NCI-H524 treated with DMSO at 0.1 percent for 48 hours (cell line): ENCODE data around the gene FCRL5.
"Not testable (repeated sequence)": the region's sequence is repeated elsewhere in the genome, so short reads cannot be mapped to it uniquely, and the experiment has no call there.

ENCODE experiments used
- DNase-seq: peaks from one replicate; lab custom pipeline; 2025; lab: John Stamatoyannopoulos, UW

FCRL5 gene

DNA sequence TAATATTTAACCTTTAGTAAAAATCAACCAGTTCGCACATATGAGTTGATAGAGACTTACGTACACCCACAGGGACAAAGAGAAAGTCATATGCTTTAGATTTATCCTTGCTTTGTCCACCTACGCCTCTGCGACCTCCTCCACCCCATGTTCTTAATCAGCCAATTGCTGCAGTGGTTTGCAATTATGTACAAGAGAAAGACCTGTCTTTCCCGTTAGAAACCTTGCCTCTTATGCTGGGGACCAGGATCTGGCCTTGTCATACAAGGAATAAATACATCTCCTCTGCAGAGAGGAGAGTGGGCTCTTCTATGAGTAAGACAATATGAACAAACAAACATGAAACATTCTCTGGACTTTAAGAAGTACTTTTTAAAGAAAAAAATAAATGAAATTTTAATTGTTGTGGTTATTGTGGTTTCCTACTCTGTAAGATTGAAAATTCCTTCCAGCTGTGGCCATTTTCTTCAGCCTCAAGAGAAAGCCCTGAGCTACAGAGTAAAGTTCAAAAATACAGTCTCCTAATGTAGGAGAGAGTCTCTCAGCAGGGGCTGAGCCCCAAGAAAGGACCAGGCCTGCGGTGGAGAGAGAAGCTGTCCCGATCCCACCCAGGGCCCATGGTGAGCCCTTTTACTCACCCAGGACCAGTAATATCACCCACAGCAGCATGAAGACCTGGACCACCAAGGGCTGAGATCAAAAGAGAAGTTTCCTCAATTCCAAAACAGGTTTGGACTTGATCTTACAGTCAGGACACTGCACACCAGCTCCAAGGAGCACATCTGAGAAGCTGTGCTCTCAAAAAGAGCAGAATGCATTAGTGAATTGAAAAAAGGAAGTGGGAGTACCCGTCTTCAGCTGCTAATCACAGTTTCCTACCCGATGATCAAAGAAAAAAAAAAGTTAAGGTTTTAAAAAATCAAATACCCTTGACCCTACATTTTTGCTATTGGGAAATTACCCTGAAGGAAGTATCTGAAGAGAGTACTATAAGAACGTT, at the start of gene FCRL5:
FCRL5 (minus strand) TSS at position 822 of the 1,000 bp plus-strand sequence; CDS start at position 669, 153 bp downstream.
- DNase-seq: no peak

DNA sequence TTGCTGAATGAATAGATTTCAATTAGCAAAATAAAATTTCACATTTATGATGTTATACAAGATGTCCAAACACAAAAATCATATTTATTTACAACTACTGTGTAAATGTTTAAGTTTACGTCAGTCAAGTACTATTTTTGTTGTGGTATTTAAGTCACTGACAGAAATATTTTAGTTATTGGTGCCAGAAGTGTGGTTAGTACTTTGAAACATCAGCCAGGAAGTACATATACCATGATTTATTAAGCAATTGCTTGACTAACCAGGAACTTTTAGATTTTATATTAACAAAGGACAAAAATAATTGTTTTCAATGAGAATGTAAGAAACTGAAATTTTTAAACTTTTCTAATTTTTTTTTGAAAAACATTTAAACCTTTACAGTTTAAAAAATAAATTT, 47.9 kb upstream of the FCRL5 start:
- DNase-seq: no peak

DNA sequence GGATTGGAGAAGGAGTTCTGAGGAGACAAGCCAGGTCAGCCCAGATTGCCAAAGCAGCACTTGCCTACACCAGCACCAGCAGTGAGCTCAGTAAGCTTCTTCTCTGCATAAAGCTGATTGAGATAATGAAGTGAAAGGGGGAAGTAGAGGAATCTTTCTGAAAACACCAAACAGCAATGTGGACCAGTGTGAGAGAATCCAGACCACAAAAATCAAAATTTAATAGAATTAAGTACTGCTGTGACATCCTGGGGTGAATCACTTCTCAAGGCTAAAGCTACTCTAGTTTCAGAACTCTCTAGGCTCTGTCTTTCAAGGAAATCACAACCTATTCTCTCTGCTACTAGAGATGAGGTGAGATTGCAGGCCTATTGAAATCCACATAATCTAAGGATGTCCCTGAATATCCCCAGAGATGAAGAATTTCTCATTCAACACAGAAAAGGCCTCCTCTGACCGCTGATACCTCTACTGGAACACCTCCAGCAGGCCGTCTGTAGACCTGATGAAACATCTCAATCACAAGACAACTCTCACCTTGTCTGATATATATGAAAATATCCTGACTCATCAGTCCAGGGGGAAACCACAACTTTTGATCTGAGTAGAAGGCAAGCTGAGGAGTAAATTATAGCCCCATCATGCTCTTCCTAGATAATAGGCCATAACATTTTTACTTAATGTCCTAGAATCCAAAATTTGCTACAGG, 45.8 kb upstream of the FCRL5 start, which contains the start of gene FCRL4:
FCRL4 (minus strand) TSS at position 127 of the 709 bp plus-strand sequence. CDS start 141 bp downstream, outside the sequence.
- DNase-seq: no peak

DNA sequence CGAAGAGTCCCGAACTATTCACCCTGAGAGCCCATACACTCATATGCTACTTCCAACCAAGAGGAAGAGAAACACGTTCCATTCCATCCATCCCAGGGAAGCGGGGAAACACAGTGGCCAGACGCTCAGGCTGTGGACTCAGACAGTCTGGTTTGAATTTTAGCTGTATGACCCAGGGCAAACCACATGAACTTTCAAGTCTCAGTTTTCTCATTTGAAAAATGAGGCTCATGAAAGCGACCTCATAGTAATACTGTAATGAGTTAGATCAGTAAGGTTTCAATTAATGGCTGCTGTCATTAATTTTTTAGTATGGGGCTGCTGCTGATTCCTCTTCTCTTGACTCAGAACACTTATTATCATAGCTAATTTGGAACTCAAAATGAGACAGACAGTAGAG, 44.1 kb upstream of the FCRL5 start:
- DNase-seq: no peak

DNA sequence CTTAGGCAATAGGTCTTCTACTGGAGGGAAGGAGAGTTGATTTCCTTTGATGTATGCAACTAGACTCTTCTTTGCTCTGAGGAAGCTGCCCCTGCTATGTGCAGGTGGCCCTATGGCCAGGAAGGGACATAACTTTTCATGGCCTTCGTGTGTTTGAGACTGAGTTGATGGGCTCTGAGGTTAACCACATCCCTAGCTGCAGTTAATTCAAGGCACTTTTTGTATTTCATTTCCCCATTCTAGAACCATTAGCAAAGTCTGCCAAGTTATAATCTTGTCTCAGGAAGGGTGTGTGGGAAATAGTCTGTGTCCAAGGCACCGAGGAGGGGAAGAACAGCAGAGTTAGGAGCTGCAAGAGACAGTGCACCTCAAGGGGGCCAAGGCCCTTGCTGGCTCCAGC, 43.0 kb upstream of the FCRL5 start:
- no peak for DNase-seq

DNA sequence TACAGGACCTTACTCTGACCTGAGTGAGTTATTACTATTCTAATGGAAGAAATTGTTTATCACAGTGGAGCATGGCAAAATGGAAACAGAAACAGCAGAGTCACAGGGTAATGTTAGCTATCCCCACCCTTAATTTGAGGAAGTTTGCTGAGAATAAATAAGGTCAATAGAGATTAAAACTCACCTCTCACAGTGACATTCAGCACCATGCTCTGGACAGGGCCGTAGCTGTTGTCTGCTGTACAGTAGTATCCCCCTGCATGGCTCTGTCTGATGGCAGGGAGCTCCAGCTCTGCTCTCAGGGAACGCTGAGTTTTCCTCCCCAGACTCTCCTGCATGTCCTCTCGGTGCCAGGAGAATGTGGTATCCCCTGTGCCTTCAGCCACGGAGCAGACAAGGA, 33.7 kb upstream of the FCRL5 start:
- no peak for DNase-seq

DNA sequence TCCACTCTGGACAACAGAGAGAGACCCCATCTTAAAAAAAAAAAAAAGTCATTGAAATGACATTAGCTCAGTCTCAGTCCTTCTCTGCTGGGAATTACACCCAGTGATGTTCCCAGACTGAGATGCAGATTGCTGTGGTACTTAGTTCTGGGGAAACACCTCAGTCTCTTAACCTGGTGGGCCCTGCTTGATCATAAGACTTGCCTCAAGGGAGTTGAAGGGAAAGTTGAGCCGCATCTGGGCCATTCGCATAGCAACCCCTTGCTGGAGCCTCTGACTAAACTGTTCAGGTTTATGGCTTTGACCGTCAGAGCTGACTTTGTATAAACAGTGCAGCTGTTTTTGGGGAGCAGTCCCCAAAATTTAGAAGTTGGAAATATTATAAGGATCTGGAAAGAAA, 32.2 kb upstream of the FCRL5 start:
- DNase-seq: no peak

- DNase-seq: no peak
These were observed 28.5 kb upstream of the FCRL5 start for GRCh38 chr1:157580828-157581210.

DNA sequence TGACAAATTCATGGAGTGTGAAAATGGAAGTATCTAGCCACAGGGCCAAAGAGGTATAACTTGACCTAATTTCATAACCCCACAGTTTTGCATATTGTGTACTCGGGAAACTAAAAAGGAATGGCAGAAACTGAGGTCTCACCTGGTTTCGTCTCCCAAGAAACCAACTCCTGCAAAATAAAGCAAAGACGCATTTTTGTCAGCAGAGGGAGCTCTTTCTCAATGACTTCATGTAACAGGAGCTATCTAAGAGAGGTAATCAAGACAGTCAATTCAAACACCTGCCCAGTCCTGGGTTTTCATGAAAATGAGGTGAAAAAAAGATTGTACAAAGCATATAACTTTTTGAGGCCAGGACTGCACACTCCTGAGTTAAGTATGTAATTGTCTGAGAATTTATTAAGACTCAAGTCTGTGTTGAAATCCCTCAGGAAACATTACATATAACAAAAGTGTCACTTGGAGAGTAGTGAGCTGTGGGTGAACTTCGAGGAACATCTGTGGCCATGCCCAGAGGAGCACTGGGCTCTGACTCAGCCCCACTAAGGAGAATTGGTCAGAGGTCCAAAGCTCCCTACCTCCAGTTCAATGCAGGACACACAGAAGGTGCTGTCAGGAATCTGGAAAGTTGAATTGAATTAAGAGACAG, 28.0 kb upstream of the FCRL5 start:
- DNase-seq: no peak

- no peak for DNase-seq
These were observed 25.1 kb upstream of the FCRL5 start for GRCh38 chr1:157577420-157577819.

- DNase-seq: no peak
These were observed 23.4 kb upstream of the FCRL5 start for GRCh38 chr1:157575744-157576143.

DNA sequence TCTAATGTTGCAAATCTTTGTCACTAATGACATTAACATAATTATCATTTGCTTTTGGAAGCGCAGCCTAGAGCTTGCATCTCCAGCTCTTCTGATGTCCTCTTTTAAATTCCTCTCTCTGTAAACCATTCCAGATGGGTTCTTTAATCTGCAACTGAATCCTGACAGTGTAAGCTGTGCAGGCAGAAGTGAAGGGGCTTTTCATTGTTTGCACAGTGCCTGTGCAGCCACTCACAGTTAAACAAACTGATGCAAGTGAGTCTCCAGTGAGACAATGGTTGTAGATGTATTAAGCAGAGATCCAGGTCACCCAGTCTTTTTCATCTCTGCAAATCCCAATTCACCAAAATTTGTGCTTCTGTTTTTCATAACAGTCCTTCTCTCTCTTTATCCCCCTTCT, 22.5 kb upstream of the FCRL5 start:
- DNase-seq: no peak

DNA sequence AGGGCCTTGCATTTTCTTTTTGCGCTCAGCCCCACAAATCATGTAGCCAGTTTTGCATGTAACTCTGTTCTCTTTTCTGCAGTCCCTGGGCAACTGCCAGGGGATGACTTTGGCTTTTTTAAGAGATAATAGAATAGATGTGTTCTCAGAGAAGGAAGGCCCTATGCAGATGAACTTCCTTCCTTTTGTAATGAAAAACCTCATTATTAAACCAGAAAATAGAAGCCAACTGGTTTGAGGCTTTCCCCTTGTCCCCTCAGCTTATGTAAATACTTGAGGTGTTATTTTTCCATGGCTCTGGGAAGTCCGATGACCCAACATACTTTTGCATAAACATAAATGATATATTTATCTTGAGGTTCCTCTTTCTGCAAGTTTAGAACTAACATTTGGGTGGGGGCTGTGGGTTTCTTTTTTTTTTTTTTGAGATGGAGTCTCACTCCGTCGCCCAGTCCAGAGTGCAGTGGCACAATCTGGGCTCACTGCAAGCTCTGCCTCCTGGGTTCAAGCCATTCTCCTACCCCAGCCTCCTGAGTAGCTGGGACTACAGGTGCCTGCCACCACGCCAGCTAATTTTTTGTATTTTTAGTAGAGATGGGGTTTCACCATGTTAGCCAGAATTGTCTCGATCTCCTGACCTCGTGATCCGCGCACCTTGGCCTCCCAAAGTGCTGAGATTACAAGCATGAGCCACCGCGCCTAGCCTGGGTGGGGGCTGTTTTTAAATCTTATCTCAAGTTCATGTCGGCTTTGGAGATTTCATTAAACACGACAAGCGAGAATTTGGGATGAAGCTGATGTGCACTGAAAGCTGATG, 14.4 kb upstream of the FCRL5 start:
- DNase-seq: no peak

GRCh38 chr1:157562515-157562914, 10.2 kb upstream of the FCRL5 start:
- DNase-seq: no peak

DNA sequence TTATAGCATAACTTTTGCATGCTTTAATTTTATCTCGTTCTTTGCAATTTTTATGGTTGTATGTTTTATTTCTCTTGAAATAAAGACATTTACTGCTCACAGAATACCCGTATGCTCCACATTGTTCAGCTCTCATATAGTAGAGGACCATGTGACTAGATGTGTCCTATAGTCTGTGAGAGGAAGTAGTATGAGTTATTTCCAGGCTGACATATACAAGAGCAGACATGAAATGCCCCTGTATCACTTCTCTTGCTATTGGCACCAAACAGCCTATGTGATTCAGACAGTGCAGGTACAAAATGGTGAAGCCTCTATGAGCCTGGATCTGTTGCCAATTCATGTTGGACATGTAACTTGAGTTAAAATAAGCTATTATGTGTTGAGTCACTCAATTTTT, 5.8 kb upstream of the FCRL5 start:
- no peak for DNase-seq

GRCh38 chr1:157548081-157548480, 4.2 kb downstream of the FCRL5 start:
- not testable (repeated sequence) for DNase-seq

GRCh38 chr1:157542676-157543075, 9.6 kb downstream of the FCRL5 start:
- DNase-seq: no peak

- no peak for DNase-seq
These were observed 11.5 kb downstream of the FCRL5 start for GRCh38 chr1:157540852-157541251.

DNA sequence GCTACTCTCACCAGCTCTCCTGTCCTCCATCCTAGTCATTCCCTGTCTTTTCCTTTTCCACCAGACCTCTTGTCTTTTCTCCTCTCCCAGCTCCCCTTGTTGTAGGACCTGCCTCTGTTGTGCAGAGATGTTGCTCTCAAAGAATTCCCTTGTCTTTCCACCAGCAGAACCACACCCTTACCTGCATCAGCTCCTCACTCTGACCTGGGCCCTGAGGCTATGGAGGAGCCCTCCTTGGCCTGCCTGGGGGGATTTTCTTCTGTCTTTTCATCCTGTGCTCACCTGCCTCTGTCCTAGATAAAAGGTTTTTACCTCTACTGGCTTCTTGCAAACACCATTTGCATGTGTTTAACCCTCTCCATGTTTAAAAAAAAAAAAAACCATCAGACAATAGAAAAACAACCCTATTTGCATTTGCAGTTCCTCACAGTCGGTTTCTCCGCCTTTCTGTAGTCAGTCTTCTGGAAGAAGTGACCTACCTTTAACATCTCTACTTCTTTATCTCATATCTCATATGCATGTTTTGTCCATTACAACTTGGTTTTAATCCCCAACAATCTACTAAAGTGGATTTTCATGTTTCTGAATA, 12.1 kb downstream of the FCRL5 start:
- no peak for DNase-seq

DNA sequence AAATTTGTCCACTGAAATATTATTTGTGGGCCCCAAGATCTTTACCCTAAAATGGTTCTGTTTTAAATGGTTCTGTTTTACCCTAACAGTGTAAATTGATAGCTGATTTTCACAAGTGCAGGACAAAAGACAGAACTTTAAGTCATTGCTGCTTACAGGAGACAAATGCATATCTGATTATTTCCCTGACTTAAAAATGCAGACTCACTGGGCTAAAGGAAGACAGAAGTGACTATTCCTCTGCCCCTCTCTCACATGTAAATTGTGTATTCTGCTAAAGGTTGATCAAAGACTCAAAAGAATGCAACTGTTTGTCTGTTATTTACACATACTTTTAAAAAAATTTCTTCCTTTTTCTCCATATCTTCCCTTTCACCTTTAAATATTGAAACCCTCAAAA, 12.7 kb downstream of the FCRL5 start:
- no peak for DNase-seq

GRCh38 chr1:157532569-157532968, 19.7 kb downstream of the FCRL5 start:
- no peak for DNase-seq
